ENCODE results near the gene DACH1.

DNA sequence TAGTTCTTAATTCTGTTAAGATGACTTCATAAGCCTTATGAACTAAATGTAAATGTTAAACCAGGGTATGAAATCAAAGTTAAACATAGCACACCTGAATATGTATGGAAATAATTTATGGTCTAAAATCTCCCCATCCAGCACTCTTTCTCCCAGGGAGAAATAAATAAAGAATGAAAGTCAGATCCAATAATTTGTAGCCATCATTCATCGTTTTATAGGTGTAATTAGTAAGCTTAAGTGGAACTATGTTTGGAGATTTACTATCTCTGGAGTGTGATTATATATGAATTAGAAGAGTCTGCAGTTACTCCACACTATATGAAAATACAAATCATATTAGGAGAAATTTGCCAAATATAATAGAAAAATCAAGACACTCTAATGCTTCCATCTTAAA lies 405.1 kb downstream of the DACH1 start:
- TF ChIP-seq POLR2A (IDR thresholded peaks at IDR 0.05) = no peak
- TF ChIP-seq, protein P1, sequence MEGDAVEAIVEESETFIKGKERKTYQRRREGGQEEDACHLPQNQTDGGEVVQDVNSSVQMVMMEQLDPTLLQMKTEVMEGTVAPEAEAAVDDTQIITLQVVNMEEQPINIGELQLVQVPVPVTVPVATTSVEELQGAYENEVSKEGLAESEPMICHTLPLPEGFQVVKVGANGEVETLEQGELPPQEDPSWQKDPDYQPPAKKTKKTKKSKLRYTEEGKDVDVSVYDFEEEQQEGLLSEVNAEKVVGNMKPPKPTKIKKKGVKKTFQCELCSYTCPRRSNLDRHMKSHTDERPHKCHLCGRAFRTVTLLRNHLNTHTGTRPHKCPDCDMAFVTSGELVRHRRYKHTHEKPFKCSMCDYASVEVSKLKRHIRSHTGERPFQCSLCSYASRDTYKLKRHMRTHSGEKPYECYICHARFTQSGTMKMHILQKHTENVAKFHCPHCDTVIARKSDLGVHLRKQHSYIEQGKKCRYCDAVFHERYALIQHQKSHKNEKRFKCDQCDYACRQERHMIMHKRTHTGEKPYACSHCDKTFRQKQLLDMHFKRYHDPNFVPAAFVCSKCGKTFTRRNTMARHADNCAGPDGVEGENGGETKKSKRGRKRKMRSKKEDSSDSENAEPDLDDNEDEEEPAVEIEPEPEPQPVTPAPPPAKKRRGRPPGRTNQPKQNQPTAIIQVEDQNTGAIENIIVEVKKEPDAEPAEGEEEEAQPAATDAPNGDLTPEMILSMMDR (IDR thresholded peaks at IDR 0.05 in 4 of 5, conservative IDR thresholded peaks at IDR 0.05 in 1 of 5) = no peak
